Suprapubic skin (tissue), 4 donors: ENCODE measurements around the gene LRMDA.

ENCODE experiments used
- CTCF ChIP-seq, 2 donors: fragments of 200-600 bp in 1 of 2; fragments of 450-650 bp in 1 of 2; sonication (generic) in 1 of 2; IDR thresholded peaks; one replicate each; pipeline ENCODE4 v1.5.1; 2016 to 2019; ENCODE audit warnings: antibody characterized with exemption in 2 of 2, mild to moderate bottlenecking in 1 of 2, moderate library complexity in 1 of 2
- EP300 ChIP-seq: sonication (generic); formaldehyde crosslinking; IDR thresholded peaks from one replicate; pipeline ENCODE4 v1.6.1; 2017; ENCODE audit warnings: antibody characterized with exemption
- POLR2AphosphoS5 ChIP-seq, 3 donors: sonication (generic); formaldehyde crosslinking; IDR thresholded peaks; one replicate each; pipeline ENCODE4 v1.6.1; 2017; ENCODE audit warnings: antibody characterized with exemption in 3 of 3

- TF ChIP-seq CTCF (IDR thresholded peaks at IDR 0.05) (no peak), EP300 (no peak), POLR2AphosphoS5 (IDR thresholded peaks at IDR 0.05) (no peak)
Measured at GRCh38 chr10:75432176-75432575, 752 bp downstream of the LRMDA start.
